WI38 (cell line): Measurements from ENCODE around the gene TNFSF8.

Experiments
- H3K4me3 ChIP-seq: 2 replicates; pipeline ENCODE4 v1.5.1; 2011; ENCODE audit warnings: low read depth, mild to moderate bottlenecking, control low read depth, low read length
- CTCF ChIP-seq: IDR thresholded peaks from 2 replicates; pipeline ENCODE4 v1.5.1; 2012; ENCODE audit warnings: low read depth, mild to moderate bottlenecking, control low read depth, low read length

TNFSF8 gene

GRCh38 chr9:114960276-114960675, 29.9 kb upstream of the TNFSF8 start:
- no peak for TF ChIP-seq CTCF
- no peak overlapping the region for H3K4me3 ChIP-seq

DNA sequence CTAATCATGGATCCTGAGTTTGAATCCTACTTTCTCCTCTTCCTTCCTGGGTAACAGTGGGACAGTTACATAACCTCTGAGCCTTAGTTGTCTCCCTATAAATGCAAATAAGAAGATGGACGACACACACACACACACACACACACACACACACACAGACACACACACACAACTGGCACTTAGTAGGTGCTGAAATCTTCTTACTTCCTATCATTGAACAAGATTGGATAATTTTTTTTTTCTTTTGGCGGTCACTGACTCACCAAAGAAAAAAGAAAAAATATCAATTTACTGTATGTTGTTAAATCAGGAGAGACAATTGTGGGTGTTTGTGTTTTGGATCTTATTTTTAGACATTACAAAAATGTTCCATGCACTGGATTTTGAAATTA, 28.4 kb upstream of the TNFSF8 start:
- H3K4me3 ChIP-seq, result no peak overlapping the region
- TF ChIP-seq CTCF, result no peak

GRCh38 chr9:114958021-114958843, 27.8 kb upstream of the TNFSF8 start:
- no peak overlapping the region for H3K4me3 ChIP-seq
- TF ChIP-seq CTCF, result no peak

DNA sequence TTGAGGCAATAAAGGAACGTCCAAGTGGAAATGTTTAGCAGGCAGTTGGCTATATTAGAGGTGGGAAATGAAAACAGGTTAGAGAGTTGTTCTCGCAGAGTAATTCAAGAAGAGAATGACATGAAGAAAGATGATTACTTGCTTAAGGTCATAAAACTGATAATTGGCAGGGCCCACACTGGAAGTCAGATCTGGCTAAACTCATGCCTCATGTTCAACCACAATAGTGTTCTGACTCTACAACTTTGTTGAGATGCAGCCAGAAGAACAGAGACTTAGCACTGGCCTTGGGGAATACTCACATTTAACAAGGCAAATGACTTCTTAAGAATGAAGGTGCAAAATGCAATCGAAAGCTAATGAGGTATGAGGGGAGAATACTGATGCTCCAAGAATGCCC, 27.2 kb upstream of the TNFSF8 start:
- TF ChIP-seq CTCF, result no peak
- no peak overlapping the region for H3K4me3 ChIP-seq

GRCh38 chr9:114954956-114955582, 24.7 kb upstream of the TNFSF8 start:
- TF ChIP-seq CTCF, result no peak

DNA sequence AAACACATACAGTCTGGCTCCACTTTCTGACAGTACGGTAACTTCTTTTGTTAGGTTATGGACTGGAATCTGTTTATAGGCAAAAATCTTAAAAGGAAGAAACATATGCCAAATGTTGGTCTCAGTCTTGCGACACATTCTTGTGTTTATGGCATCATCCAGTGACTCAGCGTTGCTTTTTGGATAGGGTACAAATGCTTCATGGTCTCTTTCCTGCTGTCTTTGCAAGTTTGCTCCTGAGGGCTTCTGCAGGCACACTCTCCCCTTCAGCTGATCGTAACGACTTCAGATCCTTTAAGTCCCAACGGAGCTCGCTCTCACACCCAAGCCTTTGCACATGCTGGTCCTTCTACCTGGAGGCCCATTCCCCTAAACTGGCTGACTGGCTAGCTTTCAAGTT, 23.6 kb upstream of the TNFSF8 start:
- no peak for TF ChIP-seq CTCF
- H3K4me3 ChIP-seq, result no peak overlapping the region

More at GRCh38 chr9:114954956-114955582, 24.7 kb upstream of the TNFSF8 start:
- H3K4me3 ChIP-seq, result no peak overlapping the region

- no peak for TF ChIP-seq CTCF
- no peak overlapping the region for H3K4me3 ChIP-seq
These were observed 22.7 kb upstream of the TNFSF8 start for GRCh38 chr9:114953046-114953445.
